Measurements from ENCODE around the gene TYRP1.

GRCh38 chr9:12703996-12704395 lies 10.8 kb downstream of the TYRP1 start:
- TF ChIP-seq EZH2phosphoT487 (IDR thresholded peaks at IDR 0.05; ENCODE audit: low read length): no peak
- TF ChIP-seq, protein P1, sequence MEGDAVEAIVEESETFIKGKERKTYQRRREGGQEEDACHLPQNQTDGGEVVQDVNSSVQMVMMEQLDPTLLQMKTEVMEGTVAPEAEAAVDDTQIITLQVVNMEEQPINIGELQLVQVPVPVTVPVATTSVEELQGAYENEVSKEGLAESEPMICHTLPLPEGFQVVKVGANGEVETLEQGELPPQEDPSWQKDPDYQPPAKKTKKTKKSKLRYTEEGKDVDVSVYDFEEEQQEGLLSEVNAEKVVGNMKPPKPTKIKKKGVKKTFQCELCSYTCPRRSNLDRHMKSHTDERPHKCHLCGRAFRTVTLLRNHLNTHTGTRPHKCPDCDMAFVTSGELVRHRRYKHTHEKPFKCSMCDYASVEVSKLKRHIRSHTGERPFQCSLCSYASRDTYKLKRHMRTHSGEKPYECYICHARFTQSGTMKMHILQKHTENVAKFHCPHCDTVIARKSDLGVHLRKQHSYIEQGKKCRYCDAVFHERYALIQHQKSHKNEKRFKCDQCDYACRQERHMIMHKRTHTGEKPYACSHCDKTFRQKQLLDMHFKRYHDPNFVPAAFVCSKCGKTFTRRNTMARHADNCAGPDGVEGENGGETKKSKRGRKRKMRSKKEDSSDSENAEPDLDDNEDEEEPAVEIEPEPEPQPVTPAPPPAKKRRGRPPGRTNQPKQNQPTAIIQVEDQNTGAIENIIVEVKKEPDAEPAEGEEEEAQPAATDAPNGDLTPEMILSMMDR (IDR thresholded peaks at IDR 0.05; ENCODE audit: low read length): no peak

Measured in MM.1S (cell line).